DND-41 (cell line): ENCODE data around the gene TMEM150C.

Experiments
- ATAC-seq: fragments of 200-7000 bp; cut with Tn5 transposase; 3 replicates; pipeline ENCODE4 v1.9.1; 2021; ENCODE audit warnings: low read depth; ENCODE audit not compliant: insufficient read depth
- DNase-seq: peaks from one replicate; pipeline ENCODE4 v3.0.0-alpha.2; 2020
- H2AFZ ChIP-seq: 2 replicates; pipeline ENCODE4 v1.6.0; 2012; ENCODE audit warnings: low read depth, low read length
- H3K27ac ChIP-seq: 2 replicates; pipeline ENCODE4 v1.5.1; 2012; ENCODE audit warnings: low read length, inconsistent platforms
- H3K27me3 ChIP-seq: fragments of 200-600 bp; sonication (generic); 2 replicates; pipeline ENCODE4 v1.6.0; 2012; ENCODE audit warnings: low read length, mild to moderate bottlenecking, inconsistent platforms; ENCODE audit not compliant: insufficient read depth, poor library complexity
- H3K36me3 ChIP-seq: 2 replicates; pipeline ENCODE4 v1.5.1; 2012; ENCODE audit warnings: low read length, inconsistent platforms; ENCODE audit not compliant: insufficient read depth
- H3K4me1 ChIP-seq: 2 replicates; pipeline ENCODE4 v1.5.1; 2012; ENCODE audit warnings: mild to moderate bottlenecking, low read length; ENCODE audit not compliant: insufficient read depth
- H3K4me2 ChIP-seq: 2 replicates; pipeline ENCODE4 v1.6.0; 2012; ENCODE audit warnings: mild to moderate bottlenecking, moderate library complexity, low read length, inconsistent platforms; ENCODE audit not compliant: insufficient read depth
- H3K4me3 ChIP-seq, 2 experiments: fragments of 200-600 bp in 1 of 2; shearing (Covaris generic) in 1 of 2; 2 replicates each; pipeline ENCODE4 v1.5.1; 2012 to 2016; ENCODE audit warnings: inconsistent platforms in 2 of 2, low read length in 2 of 2, mild to moderate bottlenecking in 2 of 2, low read depth in 1 of 2, moderate library complexity in 1 of 2
- H3K79me2 ChIP-seq: 2 replicates; pipeline ENCODE4 v1.6.0; 2012; ENCODE audit warnings: low read length, inconsistent platforms; ENCODE audit not compliant: insufficient read depth
- H3K9ac ChIP-seq: 2 replicates; pipeline ENCODE4 v1.6.0; 2012; ENCODE audit warnings: low read depth, mild to moderate bottlenecking, inconsistent platforms, low read length, moderate library complexity
- H3K9me3 ChIP-seq: 2 replicates; pipeline ENCODE4 v1.5.1; 2012; ENCODE audit warnings: low read length, moderate library complexity, mild to moderate bottlenecking, inconsistent platforms; ENCODE audit not compliant: insufficient read depth, severe bottlenecking
- H4K20me1 ChIP-seq: 2 replicates; pipeline ENCODE4 v1.6.0; 2012; ENCODE audit warnings: low read length; ENCODE audit not compliant: insufficient read depth
- CTCF ChIP-seq: IDR thresholded peaks from 2 replicates; pipeline ENCODE4 v1.5.1; 2012; ENCODE audit warnings: borderline replicate concordance, low read length, moderate library complexity, mild to moderate bottlenecking; ENCODE audit not compliant: poor library complexity, severe bottlenecking; ENCODE audit errors: extremely low read depth
- EZH2 ChIP-seq: IDR thresholded peaks from 3 replicates; pipeline ENCODE4 v1.6.1; 2012; ENCODE audit warnings: borderline replicate concordance, low read depth, mild to moderate bottlenecking, moderate library complexity, low read length, inconsistent platforms; ENCODE audit not compliant: severe bottlenecking

TMEM150C gene

DNA sequence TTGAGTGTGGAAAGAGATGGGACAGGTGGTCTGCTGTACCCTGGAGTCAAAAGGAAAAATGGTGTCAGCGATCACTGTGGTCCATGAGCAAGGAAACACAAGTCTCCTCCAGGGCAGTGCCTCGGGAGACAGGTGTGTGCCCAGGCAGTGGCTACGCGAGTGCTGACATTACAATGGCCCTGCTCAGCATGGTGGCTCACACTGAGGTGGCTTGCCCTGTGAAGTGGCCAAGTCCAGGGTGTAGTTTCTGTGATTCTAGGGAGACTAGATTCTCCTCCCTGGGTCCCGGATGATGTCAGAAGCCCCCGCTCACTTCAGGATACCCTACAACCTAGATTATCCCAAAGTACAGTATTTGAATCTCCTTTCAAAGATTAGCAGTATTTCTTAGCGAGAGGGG is 44.8 kb upstream of the TMEM150C start:
- Histone ChIP-seq H3K27me3 (no peaks in the 10 kb centered on the region), H3K9me3 (no peaks in the 10 kb centered on the region), H3K4me2 (no peak overlapping the region), H3K4me1 (no peaks in the 10 kb centered on the region), H3K79me2 (no peaks in the 10 kb centered on the region), H3K27ac (no peak overlapping the region), H3K9ac (no peak overlapping the region), H2AFZ (no peak overlapping the region), H4K20me1 (no peaks in the 10 kb centered on the region), H3K36me3 (no peaks in the 10 kb centered on the region), H3K4me3 (no peak overlapping the region)
- ATAC-seq (no peak), DNase-seq (no peak)
- no peak for TF ChIP-seq CTCF
- no peak for TF ChIP-seq EZH2

GRCh38 chr4:82604522-82604921 is 42.7 kb upstream of the TMEM150C start:
- Histone ChIP-seq H3K9me3 (no peaks in the 10 kb centered on the region), H2AFZ (no peak overlapping the region), H3K36me3 (no peaks in the 10 kb centered on the region), H4K20me1 (no peaks in the 10 kb centered on the region), H3K4me2 (no peak overlapping the region), H3K4me1 (no peaks in the 10 kb centered on the region), H3K27me3 (no peaks in the 10 kb centered on the region), H3K9ac (no peak overlapping the region), H3K4me3 (no peak overlapping the region), H3K27ac (no peak overlapping the region), H3K79me2 (no peaks in the 10 kb centered on the region)
- TF ChIP-seq CTCF (no peak), EZH2 (no peak)
- DNase-seq (no peak), ATAC-seq (no peak)

- Histone ChIP-seq H3K9ac (no peak overlapping the region), H2AFZ (no peak overlapping the region), H3K27ac (no peak overlapping the region), H3K9me3 (no peaks in the 10 kb centered on the region), H4K20me1 (no peaks in the 10 kb centered on the region), H3K79me2 (no peaks in the 10 kb centered on the region), H3K27me3 (no peaks in the 10 kb centered on the region), H3K4me2 (no peak overlapping the region), H3K4me3 (no peak overlapping the region), H3K36me3 (no peaks in the 10 kb centered on the region), H3K4me1 (no peaks in the 10 kb centered on the region)
- no peak for TF ChIP-seq CTCF
- TF ChIP-seq EZH2, result no peak
- DNase-seq (no peak), ATAC-seq (no peak)
These were observed 39.6 kb upstream of the TMEM150C start for GRCh38 chr4:82601242-82602015.
